Chondrocyte (in vitro differentiated cells): ENCODE data around the gene ITGA2B. TPM values are rescaled to one million over a fixed set of nuclear protein-coding genes. Genes with fewer than 3 reads are reported as not detected.
"Not testable (repeated sequence)": the region's sequence is repeated elsewhere in the genome, so short reads cannot be mapped to it uniquely, and the experiment has no call there.

Source experiments
- DNase-seq: peaks from one replicate; pipeline ENCODE4 v3.0.0; 2021; ENCODE audit warnings: mixed read lengths, low spot score
- H3K27ac Mint-ChIP-seq: one replicate; pipeline ENCODE4 v1.8.0; 2021; ENCODE audit warnings: mild to moderate bottlenecking, moderate library complexity, mixed read lengths; ENCODE audit not compliant: unreplicated experiment
- H3K27me3 Mint-ChIP-seq: 2 replicates; pipeline ENCODE4 v1.8.0; 2021; ENCODE audit warnings: low read depth, mixed read lengths
- H3K36me3 Mint-ChIP-seq: 2 replicates; pipeline ENCODE4 v1.8.0; 2021; ENCODE audit warnings: low read depth, mixed read lengths
- H3K4me1 Mint-ChIP-seq: 2 replicates; pipeline ENCODE4 v1.8.0; 2021; ENCODE audit warnings: low read depth, mild to moderate bottlenecking, mixed read lengths
- H3K4me3 Mint-ChIP-seq: one replicate; pipeline ENCODE4 v1.8.0; 2021; ENCODE audit warnings: mild to moderate bottlenecking, moderate library complexity, mixed read lengths; ENCODE audit not compliant: unreplicated experiment
- H3K9me3 Mint-ChIP-seq: 2 replicates; pipeline ENCODE4 v1.8.0; 2021; ENCODE audit warnings: low read depth, mixed read lengths
- total RNA-seq: library from RNA; stranded (reverse); gene quantifications from 3 replicates; pipeline ENCODE4 v1.2.1, GENCODE V29; 2021
- TF ChIP-seq, protein P1 (sequence below): fragments of 200-600 bp; sonication (generic); IDR thresholded peaks from 2 replicates; pipeline ENCODE4 v1.5.0; 2021; ENCODE audit warnings: antibody characterized with exemption, mild to moderate bottlenecking, moderate library complexity

ITGA2B gene
- total RNA-seq, 1 donor from 2014 or later, result 2.2 TPM

DNA sequence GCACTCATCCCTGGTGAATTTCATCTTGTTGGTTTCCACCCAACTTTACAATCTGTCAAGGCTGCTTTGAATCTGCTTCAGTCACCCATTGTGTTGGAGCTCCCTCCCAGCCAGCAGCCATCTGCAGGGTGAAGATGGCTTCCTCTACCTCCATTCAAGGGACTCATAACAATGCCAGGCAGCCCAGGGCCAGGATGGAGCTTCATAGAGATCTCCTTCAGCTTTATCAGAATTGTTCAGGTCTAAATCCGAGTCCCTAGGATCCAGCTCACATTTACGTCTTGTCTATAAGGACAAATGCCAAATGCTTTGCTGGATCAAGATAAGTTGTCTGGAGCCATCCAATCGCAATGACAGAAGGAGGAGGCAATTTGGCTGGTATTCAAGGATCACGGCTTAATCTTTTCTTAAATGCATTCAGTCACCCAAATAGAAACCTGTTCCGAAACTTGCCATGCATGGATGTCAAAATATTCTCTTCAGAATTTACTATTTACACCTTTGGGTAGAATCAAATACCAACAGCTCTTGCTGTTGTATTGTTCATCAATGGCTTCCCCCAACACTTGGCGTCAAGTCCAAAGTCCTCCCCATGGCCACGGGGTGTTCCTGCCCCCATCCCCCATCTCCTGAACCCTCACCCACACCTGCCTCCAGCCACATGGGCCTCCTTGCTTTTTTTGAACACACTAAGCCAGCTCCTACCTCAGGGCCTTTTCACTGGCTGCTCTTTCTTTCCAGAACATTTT, 22.0 kb downstream of the ITGA2B start:
- H3K27ac Mint-ChIP-seq, result peak overlapping the region; percentile 14
- no peak for DNase-seq
- H3K9me3 Mint-ChIP-seq, result no peaks in the 10 kb centered on the region
- peaks cover 7% of the 10 kb centered on the region for H3K4me1 Mint-ChIP-seq
- TF ChIP-seq, protein P1, sequence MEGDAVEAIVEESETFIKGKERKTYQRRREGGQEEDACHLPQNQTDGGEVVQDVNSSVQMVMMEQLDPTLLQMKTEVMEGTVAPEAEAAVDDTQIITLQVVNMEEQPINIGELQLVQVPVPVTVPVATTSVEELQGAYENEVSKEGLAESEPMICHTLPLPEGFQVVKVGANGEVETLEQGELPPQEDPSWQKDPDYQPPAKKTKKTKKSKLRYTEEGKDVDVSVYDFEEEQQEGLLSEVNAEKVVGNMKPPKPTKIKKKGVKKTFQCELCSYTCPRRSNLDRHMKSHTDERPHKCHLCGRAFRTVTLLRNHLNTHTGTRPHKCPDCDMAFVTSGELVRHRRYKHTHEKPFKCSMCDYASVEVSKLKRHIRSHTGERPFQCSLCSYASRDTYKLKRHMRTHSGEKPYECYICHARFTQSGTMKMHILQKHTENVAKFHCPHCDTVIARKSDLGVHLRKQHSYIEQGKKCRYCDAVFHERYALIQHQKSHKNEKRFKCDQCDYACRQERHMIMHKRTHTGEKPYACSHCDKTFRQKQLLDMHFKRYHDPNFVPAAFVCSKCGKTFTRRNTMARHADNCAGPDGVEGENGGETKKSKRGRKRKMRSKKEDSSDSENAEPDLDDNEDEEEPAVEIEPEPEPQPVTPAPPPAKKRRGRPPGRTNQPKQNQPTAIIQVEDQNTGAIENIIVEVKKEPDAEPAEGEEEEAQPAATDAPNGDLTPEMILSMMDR, result no peak
- peaks cover 11% of the 10 kb centered on the region for H3K27me3 Mint-ChIP-seq
- H3K4me3 Mint-ChIP-seq, result no peak overlapping the region
- no peaks in the 10 kb centered on the region for H3K36me3 Mint-ChIP-seq

DNA sequence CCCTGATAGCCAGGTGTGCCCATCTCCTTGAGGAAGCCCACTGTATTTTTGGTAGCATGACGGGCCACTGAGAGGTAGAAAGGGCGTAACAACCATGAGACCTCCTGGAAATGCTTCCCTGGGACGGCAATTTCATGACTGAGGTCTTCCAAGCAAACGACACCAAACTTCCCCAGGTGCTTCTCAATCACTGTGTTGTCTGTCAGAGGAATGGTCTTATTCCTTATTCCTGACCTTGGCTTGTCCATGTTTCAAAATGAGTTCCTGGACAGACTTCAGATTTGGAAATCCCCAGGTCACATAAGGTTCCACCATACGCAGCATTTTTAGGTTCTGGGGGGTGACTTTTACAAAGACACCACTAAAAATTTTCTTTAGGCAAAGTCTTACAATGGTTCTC, 24.4 kb downstream of the ITGA2B start:
- H3K4me3 Mint-ChIP-seq, H3K27ac Mint-ChIP-seq, H3K36me3 Mint-ChIP-seq, DNase-seq, H3K9me3 Mint-ChIP-seq: not testable (repeated sequence)
- peaks cover 23% of the 10 kb centered on the region for H3K4me1 Mint-ChIP-seq
- H3K27me3 Mint-ChIP-seq, result peaks cover 11% of the 10 kb centered on the region

GRCh38 chr17:44363613-44364159, 25.8 kb downstream of the ITGA2B start, which contains the start of gene FAM171A2:
Gene FAM171A2 (minus strand): TSS chr17:44363853. CDS start chr17:44363714, 139 bp downstream.
- Mint-ChIP-seq H3K9me3 (no peaks in the 10 kb centered on the region), H3K4me1 (peaks cover 23% of the 10 kb centered on the region)

GRCh38 chr17:44362949-44363612, 26.4 kb downstream of the ITGA2B start:
- TF ChIP-seq, protein P1, result no peak
- Mint-ChIP-seq H3K36me3 (no peaks in the 10 kb centered on the region), H3K27me3 (peaks cover 11% of the 10 kb centered on the region), H3K27ac (no peak overlapping the region), H3K4me1 (peaks cover 23% of the 10 kb centered on the region), H3K4me3 (peak overlapping the region; percentile 80), H3K9me3 (no peaks in the 10 kb centered on the region)
- peak; percentile 87 for DNase-seq

More at GRCh38 chr17:44363613-44364159, 25.8 kb downstream of the ITGA2B start, which contains the start of gene FAM171A2:
- H3K27me3 Mint-ChIP-seq, result peaks cover 11% of the 10 kb centered on the region
- TF ChIP-seq, protein P1, result peak; percentile 87
- peak within 1 kb of the TSS; percentile 80 for H3K4me3 Mint-ChIP-seq
- no peaks in the 10 kb centered on the region for H3K36me3 Mint-ChIP-seq
- no peak within 1 kb of the TSS for H3K27ac Mint-ChIP-seq
- DNase-seq, result no peak

- TF ChIP-seq, protein P1, result no peak
- Mint-ChIP-seq H3K27ac (no peak overlapping the region), H3K4me1 (peaks cover 23% of the 10 kb centered on the region), H3K4me3 (peak overlapping the region; percentile 80), H3K27me3 (peaks cover 11% of the 10 kb centered on the region), H3K9me3 (no peaks in the 10 kb centered on the region), H3K36me3 (no peaks in the 10 kb centered on the region)
- peak; percentile 66 for DNase-seq
These were observed 26.9 kb downstream of the ITGA2B start for GRCh38 chr17:44362459-44362948.
